Lower leg skin (tissue), 4 donors: Measurements from ENCODE around the gene PDGFA. TPM values are rescaled to one million over a fixed set of nuclear protein-coding genes. Genes with fewer than 3 reads are reported as not detected.

ENCODE experiments used
- DNase-seq, 2 donors: peaks; one replicate each; pipeline ENCODE4 v3.0.0-alpha.2; 2019; ENCODE audit warnings: low spot score in 2 of 2
- H3K4me3 ChIP-seq: fragments of 200-600 bp; sonication (generic); 2 replicates; pipeline ENCODE4 v1.5.1; 2017; ENCODE audit warnings: mild to moderate bottlenecking, low read depth; ENCODE audit not compliant: poor library complexity, severe bottlenecking
- POLR2A ChIP-seq, 2 donors: fragments of 450-650 bp; IDR thresholded peaks; one replicate each; pipeline ENCODE4 v1.6.1; 2016 to 2017; ENCODE audit warnings: antibody characterized with exemption in 2 of 2, mild to moderate bottlenecking in 1 of 2, moderate library complexity in 1 of 2
- WGBS, 2 donors: methylation state at CpG; one replicate each; pipeline ENCODE4 v1.1.5; 2018; 5-methylcytosine and 5-hydroxymethylcytosine counted together
- intact Hi-C: fragments of 100-400 bp; cut with DNase I; formaldehyde crosslinking; loops from one replicate; pipeline ENCODE4 v1.15.0; 2023; ENCODE audit warnings: low total_unique reads
- total RNA-seq, 4 donors: library from RNA; depleted of rRNA; stranded (reverse); fragments of >200 nt; gene quantifications; one replicate each; pipeline ENCODE4 v1.1.0, GENCODE V29; 2016
- TF ChIP-seq, protein P1 (sequence below), 3 donors: fragments of 450-650 bp; IDR thresholded peaks; one replicate each; pipeline ENCODE4 v1.5.1; 2016; ENCODE audit warnings: antibody characterized with exemption in 3 of 3, mild to moderate bottlenecking in 3 of 3, moderate library complexity in 2 of 3

Gene PDGFA
- total RNA-seq: 10 to 100 TPM; 13.0 to 27.0 (median 20.5) TPM

DNA sequence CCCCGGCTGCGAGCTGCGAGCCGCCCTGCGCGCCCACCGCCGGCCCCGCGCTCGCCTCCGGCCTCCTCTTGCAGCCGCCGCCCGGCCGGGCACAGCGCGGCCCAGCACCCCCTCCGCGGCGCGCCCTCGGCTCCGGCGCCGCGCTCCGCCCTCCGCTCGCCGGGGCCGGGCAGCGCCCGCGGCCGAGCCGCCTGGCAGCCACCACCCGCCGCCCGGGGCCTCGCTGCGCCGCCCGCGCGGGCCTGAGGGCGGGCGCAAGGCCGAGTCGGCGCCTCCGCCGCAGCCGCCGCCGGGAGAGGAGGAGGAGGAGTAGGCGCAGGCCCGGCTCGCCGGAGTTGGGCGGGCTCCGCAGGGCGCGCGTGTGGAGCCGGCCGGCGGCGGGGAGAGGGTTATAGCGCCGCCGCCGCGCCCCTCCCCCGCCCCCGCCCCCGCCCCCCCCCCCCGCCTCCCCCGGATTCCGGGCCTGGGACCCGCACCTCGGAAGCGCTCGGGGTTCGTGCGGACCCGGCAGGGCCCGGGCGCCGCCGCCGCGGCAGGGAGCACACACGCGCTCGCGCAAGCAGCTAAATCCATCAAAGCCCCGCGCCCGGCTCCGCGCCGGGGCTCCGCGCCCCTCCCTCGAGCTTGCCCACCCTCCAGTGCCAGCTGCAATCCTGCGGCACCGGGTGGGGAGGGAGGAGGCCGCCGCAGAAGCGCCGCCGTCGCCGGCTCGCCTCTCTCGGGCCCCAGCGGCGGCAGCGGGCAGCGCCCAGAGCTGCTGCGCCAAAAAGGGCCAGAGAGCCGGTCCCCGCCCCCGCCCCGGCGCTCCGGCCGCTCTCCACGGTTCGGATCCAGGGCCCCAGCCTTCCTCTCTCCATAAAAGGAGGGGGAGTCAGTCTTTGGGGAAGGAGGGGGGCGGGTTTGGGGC lies at the start of gene PDGFA:
Gene PDGFA, minus strand, starts transcription at position 363 of the 907 bp plus-strand sequence. CDS start 845 bp downstream, outside the sequence.
- no peak for TF ChIP-seq POLR2A (IDR thresholded peaks at IDR 0.05)
- TF ChIP-seq, protein P1, sequence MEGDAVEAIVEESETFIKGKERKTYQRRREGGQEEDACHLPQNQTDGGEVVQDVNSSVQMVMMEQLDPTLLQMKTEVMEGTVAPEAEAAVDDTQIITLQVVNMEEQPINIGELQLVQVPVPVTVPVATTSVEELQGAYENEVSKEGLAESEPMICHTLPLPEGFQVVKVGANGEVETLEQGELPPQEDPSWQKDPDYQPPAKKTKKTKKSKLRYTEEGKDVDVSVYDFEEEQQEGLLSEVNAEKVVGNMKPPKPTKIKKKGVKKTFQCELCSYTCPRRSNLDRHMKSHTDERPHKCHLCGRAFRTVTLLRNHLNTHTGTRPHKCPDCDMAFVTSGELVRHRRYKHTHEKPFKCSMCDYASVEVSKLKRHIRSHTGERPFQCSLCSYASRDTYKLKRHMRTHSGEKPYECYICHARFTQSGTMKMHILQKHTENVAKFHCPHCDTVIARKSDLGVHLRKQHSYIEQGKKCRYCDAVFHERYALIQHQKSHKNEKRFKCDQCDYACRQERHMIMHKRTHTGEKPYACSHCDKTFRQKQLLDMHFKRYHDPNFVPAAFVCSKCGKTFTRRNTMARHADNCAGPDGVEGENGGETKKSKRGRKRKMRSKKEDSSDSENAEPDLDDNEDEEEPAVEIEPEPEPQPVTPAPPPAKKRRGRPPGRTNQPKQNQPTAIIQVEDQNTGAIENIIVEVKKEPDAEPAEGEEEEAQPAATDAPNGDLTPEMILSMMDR (IDR thresholded peaks at IDR 0.05): no peak
- peak within 1 kb of the TSS; percentile 49 for H3K4me3 ChIP-seq
- DNase-seq: no peak
- 0% methylated on average over 22 to 23 of the region's 132 CpGs for WGBS, 2 donors
- intact Hi-C loops: no loop called here

DNA sequence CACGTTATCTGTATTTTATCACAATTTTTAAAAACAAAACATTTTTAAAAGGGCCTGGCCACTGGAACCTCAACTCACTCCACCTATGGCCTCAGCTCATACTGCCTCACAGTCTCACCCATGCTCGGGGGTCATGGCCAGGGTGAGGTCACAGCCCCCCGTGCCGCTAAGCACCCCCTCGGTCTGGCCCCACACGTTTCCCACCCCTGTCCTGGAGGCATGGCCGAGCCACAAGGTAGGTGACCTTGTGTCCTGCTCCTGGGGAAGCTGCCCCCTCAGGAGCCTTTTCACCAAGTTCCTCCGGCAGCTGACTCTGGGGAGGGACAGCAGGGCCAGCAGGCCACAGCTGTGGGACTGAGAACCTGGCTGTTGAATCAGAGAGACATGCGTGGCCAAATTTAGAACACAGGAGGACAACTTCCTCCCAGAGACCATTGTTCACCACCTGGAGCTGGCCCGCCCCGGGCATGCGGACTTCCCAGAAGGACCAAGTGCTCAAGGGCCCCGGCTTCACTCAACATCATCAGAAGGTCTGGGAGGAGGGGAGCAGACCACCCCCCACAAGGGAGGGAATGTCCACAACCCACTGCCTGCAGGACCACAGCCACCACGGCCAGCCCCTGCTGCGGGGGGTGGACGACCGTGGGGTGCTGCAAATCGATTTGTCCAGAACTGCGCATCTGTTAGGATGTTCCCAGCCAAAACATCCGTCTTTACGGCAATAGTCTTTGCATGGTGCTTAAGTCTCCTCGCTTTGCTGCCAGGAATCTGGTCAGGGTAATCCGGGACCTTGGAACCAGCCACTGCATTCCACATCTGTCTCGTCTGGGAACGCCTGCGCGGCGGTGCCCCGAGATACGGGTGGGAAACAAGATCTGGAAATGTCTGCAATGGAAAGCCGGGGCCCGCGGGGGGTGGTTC lies 48.6 kb upstream of the PDGFA start:
- 62 to 64% methylated on average over 30 to 33 of the region's 33 CpGs for WGBS, 2 donors
- DNase-seq: no peak
- intact Hi-C loops: no loop called here
- H3K4me3 ChIP-seq: no peak overlapping the region
- TF ChIP-seq POLR2A (IDR thresholded peaks at IDR 0.05): no peak
- TF ChIP-seq, protein P1 (IDR thresholded peaks at IDR 0.05): no peak

DNA sequence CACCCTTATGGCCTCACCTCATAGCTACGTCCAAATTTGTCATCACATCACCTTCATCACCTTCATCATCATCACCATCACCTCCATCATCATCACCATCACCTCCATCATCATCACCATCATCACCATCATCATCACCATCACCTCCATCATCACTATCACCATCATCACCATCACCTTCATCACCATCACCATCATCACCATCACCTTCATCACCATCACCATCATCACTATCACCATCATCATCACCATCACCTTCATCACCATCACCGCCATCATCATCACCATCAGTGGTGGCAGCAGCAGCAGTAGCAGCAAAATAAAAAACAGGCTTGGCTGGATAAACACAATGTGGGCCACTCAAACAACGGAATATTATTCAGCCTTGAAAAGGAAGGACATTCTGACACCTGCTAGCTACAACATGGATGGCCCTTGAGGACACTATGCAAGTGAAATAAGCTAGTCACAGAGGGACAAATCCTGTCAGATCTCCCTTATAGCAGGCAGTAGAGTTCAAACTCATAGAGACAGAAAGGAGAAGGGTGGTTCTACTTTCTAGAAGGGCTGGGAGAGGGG lies 47.7 kb upstream of the PDGFA start:
- no peak for DNase-seq
- WGBS, 2 donors: 93 to 98% methylated on average over 2 of the region's 3 CpGs
- TF ChIP-seq, protein P1 (IDR thresholded peaks at IDR 0.05): no peak
- no peak for TF ChIP-seq POLR2A (IDR thresholded peaks at IDR 0.05)

DNA sequence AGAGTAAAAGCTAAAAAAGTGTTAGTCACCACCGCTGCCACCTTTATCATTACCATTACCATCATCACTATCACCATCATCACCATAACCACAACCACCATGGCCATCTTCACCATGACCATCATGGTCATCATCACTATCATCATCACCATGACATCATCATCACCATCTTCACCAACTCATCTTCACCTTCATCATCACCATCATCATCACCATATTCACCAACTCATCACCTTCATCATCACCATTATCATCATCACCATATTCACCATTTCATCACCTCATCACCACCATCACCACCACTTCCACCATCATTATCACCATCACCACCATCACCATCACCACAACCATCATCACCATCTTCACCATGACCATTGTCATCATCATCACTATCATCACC lies 46.5 kb upstream of the PDGFA start:
- no peak for DNase-seq
- intact Hi-C loops: no loop called here
- no peak for TF ChIP-seq POLR2A (IDR thresholded peaks at IDR 0.05)
- TF ChIP-seq, protein P1 (IDR thresholded peaks at IDR 0.05): no peak
- WGBS, 2 donors: 97% methylated on average over 1 of the region's 1 CpG
- H3K4me3 ChIP-seq: no peak overlapping the region

More for the DNA sequence above, 47.7 kb upstream of the PDGFA start:
- no peak overlapping the region for H3K4me3 ChIP-seq
- intact Hi-C loops: no loop called here

DNA sequence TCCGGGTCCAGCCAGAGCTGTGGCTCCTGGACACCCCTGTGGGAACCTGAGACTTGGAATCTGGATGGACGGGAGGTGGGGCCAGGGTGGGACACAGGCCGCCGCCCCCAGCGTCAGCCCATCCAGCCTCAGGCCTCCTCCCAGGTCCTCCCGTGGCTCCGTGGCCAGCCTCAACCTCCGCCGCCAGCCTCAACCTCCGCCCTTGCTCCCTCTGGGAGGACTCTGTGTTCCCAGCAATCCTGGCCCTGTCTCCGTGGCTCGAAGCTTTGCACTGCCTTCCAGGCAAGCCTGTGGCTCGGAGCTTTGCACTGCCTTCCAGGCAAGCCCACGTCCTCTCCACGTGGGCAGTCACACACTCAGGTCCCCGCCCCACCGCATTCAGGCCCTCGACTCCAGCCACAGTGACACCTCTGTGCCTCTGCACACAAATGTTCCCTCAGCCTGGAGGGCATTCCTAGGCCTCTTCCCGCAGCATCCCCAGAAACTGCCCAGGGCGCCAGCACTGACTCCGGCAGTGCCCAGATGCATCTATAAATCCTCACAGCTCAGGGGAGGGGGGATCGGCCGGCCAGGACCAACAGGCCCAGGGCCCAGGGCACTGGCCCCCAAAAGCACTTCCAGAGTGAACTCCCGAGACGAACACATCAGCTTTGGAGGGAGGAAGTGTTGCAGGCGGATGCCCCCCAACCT lies 44.7 kb upstream of the PDGFA start:
- TF ChIP-seq POLR2A (IDR thresholded peaks at IDR 0.05): no peak
- TF ChIP-seq, protein P1 (IDR thresholded peaks at IDR 0.05): no peak
- intact Hi-C loops: no loop called here

More for the DNA sequence above, 44.7 kb upstream of the PDGFA start:
- DNase-seq: no peak
- WGBS, 2 donors: 82 to 86% methylated on average over 21 to 26 of the region's 26 CpGs
- H3K4me3 ChIP-seq: no peak overlapping the region
